ENCODE results near the gene OGFOD3. TPM values are rescaled to one million over a fixed set of nuclear protein-coding genes. Genes with fewer than 3 reads are reported as not detected.
"Not testable (repeated sequence)": the region's sequence is repeated elsewhere in the genome, so short reads cannot be mapped to it uniquely, and the experiment has no call there.

The OGFOD3 gene
- total RNA-seq, 1 donor from 2014 or later = 20.9 TPM

- Histone ChIP-seq H3K27ac (ENCODE audit: low read depth, low read length) (no peak overlapping the region), H3K4me1 (ENCODE audit: control insufficient read depth in 3 of 3, insufficient read depth in 3 of 3, low read length in 3 of 3) (peaks cover 10 to 14% (median 13%) of the 10 kb centered on the region in 3 donors), H3K9ac (ENCODE audit: low read depth in 1 of 3, low read length in 3 of 3) (no peak overlapping the region), H3K9me3 (ENCODE audit: control insufficient read depth in 3 of 3, low read length in 3 of 3) (no peaks in the 10 kb centered on the region), H3K36me3 (ENCODE audit: control insufficient read depth in 3 of 3, insufficient read depth in 3 of 3, low read length in 3 of 3) (peaks cover 7 to 11% (median 9%) of the 10 kb centered on the region in 3 donors), H3K27me3 (ENCODE audit: control insufficient read depth in 3 of 3, insufficient read depth in 3 of 3, low read length in 3 of 3) (no peaks in the 10 kb centered on the region), H3K4me3 (ENCODE audit: low read length in 3 of 3) (no peak overlapping the region)
Measured at GRCh38 chr17:82416264-82416663, 2.1 kb downstream of the OGFOD3 start.

- H3K36me3 ChIP-seq (ENCODE audit: control insufficient read depth in 3 of 3, insufficient read depth in 3 of 3, low read length in 3 of 3) = peaks cover 7 to 8% (median 8%) of the 10 kb centered on the region in 3 donors
- no peak overlapping the region for H3K4me3 ChIP-seq (ENCODE audit: low read length in 3 of 3)
- peaks cover 10 to 14% (median 13%) of the 10 kb centered on the region in 3 donors for H3K4me1 ChIP-seq (ENCODE audit: control insufficient read depth in 3 of 3, insufficient read depth in 3 of 3, low read length in 3 of 3)
- H3K9ac ChIP-seq (ENCODE audit: low read depth in 1 of 3, low read length in 3 of 3) = no peak overlapping the region
- no peaks in the 10 kb centered on the region for H3K9me3 ChIP-seq (ENCODE audit: control insufficient read depth in 3 of 3, low read length in 3 of 3)
- H3K27ac ChIP-seq (ENCODE audit: low read depth, low read length) = no peak overlapping the region
- no peaks in the 10 kb centered on the region for H3K27me3 ChIP-seq (ENCODE audit: control insufficient read depth in 3 of 3, insufficient read depth in 3 of 3, low read length in 3 of 3)
Measured at GRCh38 chr17:82415786-82416185, 2.6 kb downstream of the OGFOD3 start.

GRCh38 chr17:82415336-82415735 is 3.0 kb downstream of the OGFOD3 start:
- H3K4me3 ChIP-seq (ENCODE audit: low read length in 3 of 3) = no peak overlapping the region
- no peaks in the 10 kb centered on the region for H3K9me3 ChIP-seq (ENCODE audit: control insufficient read depth in 3 of 3, low read length in 3 of 3)
- no peak overlapping the region for H3K9ac ChIP-seq (ENCODE audit: low read depth in 1 of 3, low read length in 3 of 3)
- peaks cover 10 to 14% (median 13%) of the 10 kb centered on the region in 3 donors for H3K4me1 ChIP-seq (ENCODE audit: control insufficient read depth in 3 of 3, insufficient read depth in 3 of 3, low read length in 3 of 3)
- no peak overlapping the region for H3K27ac ChIP-seq (ENCODE audit: low read depth, low read length)
- H3K36me3 ChIP-seq (ENCODE audit: control insufficient read depth in 3 of 3, insufficient read depth in 3 of 3, low read length in 3 of 3) = peaks cover 5 to 8% (median 5%) of the 10 kb centered on the region in 3 donors
- no peaks in the 10 kb centered on the region for H3K27me3 ChIP-seq (ENCODE audit: control insufficient read depth in 3 of 3, insufficient read depth in 3 of 3, low read length in 3 of 3)

- Histone ChIP-seq H3K27me3 (ENCODE audit: control insufficient read depth in 3 of 3, insufficient read depth in 3 of 3, low read length in 3 of 3) (no peaks in the 10 kb centered on the region), H3K4me3 (ENCODE audit: low read length in 3 of 3) (no peak overlapping the region), H3K27ac (ENCODE audit: low read depth, low read length) (no peak overlapping the region), H3K4me1 (ENCODE audit: control insufficient read depth in 3 of 3, insufficient read depth in 3 of 3, low read length in 3 of 3) (peaks cover 10 to 14% (median 13%) of the 10 kb centered on the region in 3 donors), H3K9ac (ENCODE audit: low read depth in 1 of 3, low read length in 3 of 3) (no peak overlapping the region), H3K36me3 (ENCODE audit: control insufficient read depth in 3 of 3, insufficient read depth in 3 of 3, low read length in 3 of 3) (peaks cover 2 to 6% (median 5%) of the 10 kb centered on the region in 3 donors), H3K9me3 (ENCODE audit: control insufficient read depth in 3 of 3, low read length in 3 of 3) (no peaks in the 10 kb centered on the region)
Measured at GRCh38 chr17:82414548-82415281, 3.7 kb downstream of the OGFOD3 start.

GRCh38 chr17:82412535-82413520 is 5.6 kb downstream of the OGFOD3 start:
- peaks cover 9 to 13% (median 10%) of the 10 kb centered on the region in 3 donors for H3K36me3 ChIP-seq (ENCODE audit: control insufficient read depth in 3 of 3, insufficient read depth in 3 of 3, low read length in 3 of 3)
- no peaks in the 10 kb centered on the region for H3K9me3 ChIP-seq (ENCODE audit: control insufficient read depth in 3 of 3, low read length in 3 of 3)
- H3K27me3 ChIP-seq (ENCODE audit: control insufficient read depth in 3 of 3, insufficient read depth in 3 of 3, low read length in 3 of 3) = no peaks in the 10 kb centered on the region
- H3K27ac ChIP-seq (ENCODE audit: low read depth, low read length) = no peak overlapping the region
- H3K4me3 ChIP-seq (ENCODE audit: low read length in 3 of 3) = no peak overlapping the region
- peaks cover 3 to 6% (median 5%) of the 10 kb centered on the region in 3 donors for H3K4me1 ChIP-seq (ENCODE audit: control insufficient read depth in 3 of 3, insufficient read depth in 3 of 3, low read length in 3 of 3)
- H3K9ac ChIP-seq (ENCODE audit: low read depth in 1 of 3, low read length in 3 of 3) = no peak overlapping the region

- not testable (repeated sequence) for H3K9ac ChIP-seq (ENCODE audit: low read depth in 1 of 3, low read length in 3 of 3); H3K9me3 ChIP-seq (ENCODE audit: control insufficient read depth in 3 of 3, low read length in 3 of 3); H3K27me3 ChIP-seq (ENCODE audit: control insufficient read depth in 3 of 3, insufficient read depth in 3 of 3, low read length in 3 of 3); H3K4me3 ChIP-seq (ENCODE audit: low read length in 3 of 3); H3K27ac ChIP-seq (ENCODE audit: low read depth, low read length)
- H3K36me3 ChIP-seq (ENCODE audit: control insufficient read depth in 3 of 3, insufficient read depth in 3 of 3, low read length in 3 of 3) = peaks cover 9 to 13% (median 10%) of the 10 kb centered on the region in 3 donors
- peaks cover 4 to 10% (median 9%) of the 10 kb centered on the region in 3 donors for H3K4me1 ChIP-seq (ENCODE audit: control insufficient read depth in 3 of 3, insufficient read depth in 3 of 3, low read length in 3 of 3)
Measured at GRCh38 chr17:82412081-82412480, 6.3 kb downstream of the OGFOD3 start.

- peaks cover 9 to 13% (median 10%) of the 10 kb centered on the region in 3 donors for H3K36me3 ChIP-seq (ENCODE audit: control insufficient read depth in 3 of 3, insufficient read depth in 3 of 3, low read length in 3 of 3)
- H3K9ac ChIP-seq (ENCODE audit: low read depth in 1 of 3, low read length in 3 of 3) = no peak overlapping the region
- no peak overlapping the region for H3K27ac ChIP-seq (ENCODE audit: low read depth, low read length)
- H3K27me3 ChIP-seq (ENCODE audit: control insufficient read depth in 3 of 3, insufficient read depth in 3 of 3, low read length in 3 of 3) = no peaks in the 10 kb centered on the region
- no peaks in the 10 kb centered on the region for H3K9me3 ChIP-seq (ENCODE audit: control insufficient read depth in 3 of 3, low read length in 3 of 3)
- peaks cover 4 to 13% (median 10%) of the 10 kb centered on the region in 3 donors for H3K4me1 ChIP-seq (ENCODE audit: control insufficient read depth in 3 of 3, insufficient read depth in 3 of 3, low read length in 3 of 3)
- H3K4me3 ChIP-seq (ENCODE audit: low read length in 3 of 3) = no peak overlapping the region
Measured at GRCh38 chr17:82411396-82412053, 6.9 kb downstream of the OGFOD3 start.

GRCh38 chr17:82410014-82410716 is 8.2 kb downstream of the OGFOD3 start:
- Histone ChIP-seq H3K36me3 (ENCODE audit: control insufficient read depth in 3 of 3, insufficient read depth in 3 of 3, low read length in 3 of 3) (peaks cover 9 to 15% (median 14%) of the 10 kb centered on the region in 3 donors), H3K9ac (ENCODE audit: low read depth in 1 of 3, low read length in 3 of 3) (no peak overlapping the region), H3K4me3 (ENCODE audit: low read length in 3 of 3) (no peak overlapping the region), H3K9me3 (ENCODE audit: control insufficient read depth in 3 of 3, low read length in 3 of 3) (no peaks in the 10 kb centered on the region), H3K27me3 (ENCODE audit: control insufficient read depth in 3 of 3, insufficient read depth in 3 of 3, low read length in 3 of 3) (no peaks in the 10 kb centered on the region), H3K27ac (ENCODE audit: low read depth, low read length) (no peak overlapping the region), H3K4me1 (ENCODE audit: control insufficient read depth in 3 of 3, insufficient read depth in 3 of 3, low read length in 3 of 3) (peaks cover 4 to 15% (median 13%) of the 10 kb centered on the region in 3 donors)

GRCh38 chr17:82408938-82409318 is 9.5 kb downstream of the OGFOD3 start:
- no peak overlapping the region for H3K27ac ChIP-seq (ENCODE audit: low read depth, low read length)
- H3K9ac ChIP-seq (ENCODE audit: low read depth in 1 of 3, low read length in 3 of 3) = no peak overlapping the region
- H3K4me3 ChIP-seq (ENCODE audit: low read length in 3 of 3) = no peak overlapping the region
- no peaks in the 10 kb centered on the region for H3K9me3 ChIP-seq (ENCODE audit: control insufficient read depth in 3 of 3, low read length in 3 of 3)
- H3K36me3 ChIP-seq (ENCODE audit: control insufficient read depth in 3 of 3, insufficient read depth in 3 of 3, low read length in 3 of 3) = peaks cover 9 to 19% (median 18%) of the 10 kb centered on the region in 3 donors
- no peaks in the 10 kb centered on the region for H3K27me3 ChIP-seq (ENCODE audit: control insufficient read depth in 3 of 3, insufficient read depth in 3 of 3, low read length in 3 of 3)
- H3K4me1 ChIP-seq (ENCODE audit: control insufficient read depth in 3 of 3, insufficient read depth in 3 of 3, low read length in 3 of 3) = peaks cover 4 to 15% (median 13%) of the 10 kb centered on the region in 3 donors

Data from skeletal muscle tissue (tissue), 4 donors.